GM19023 (cell line): ENCODE results near the gene CSNK2A3.
"Not testable (repeated sequence)": the region's sequence is repeated elsewhere in the genome, so short reads cannot be mapped to it uniquely, and the experiment has no call there.

ENCODE experiments used
- ATAC-seq: cut with Tn5 transposase; IDR thresholded peaks from one replicate; pipeline ENCODE4 v1.9.1; 2021; ENCODE audit warnings: mild to moderate bottlenecking, moderate library complexity; ENCODE audit not compliant: unreplicated experiment

CSNK2A3 gene

GRCh38 chr11:11352878-11353277 is at the start of gene CSNK2A3:
TSS of gene CSNK2A3 (minus strand) at chr11:11353250. CDS start at chr11:11353119, 131 bp downstream.
- not testable (repeated sequence) for ATAC-seq

- no peak for ATAC-seq
These were observed 49.0 kb upstream of the CSNK2A3 start for GRCh38 chr11:11401960-11402535.

- no peak for ATAC-seq
These were observed 47.7 kb upstream of the CSNK2A3 start for GRCh38 chr11:11400635-11401232.

- no peak for ATAC-seq
These were observed 47.1 kb upstream of the CSNK2A3 start for GRCh38 chr11:11400121-11400520.

- ATAC-seq = no peak
These were observed 44.7 kb upstream of the CSNK2A3 start for GRCh38 chr11:11397781-11398180.

- ATAC-seq = no peak
These were observed 44.0 kb upstream of the CSNK2A3 start for GRCh38 chr11:11397036-11397415.

- ATAC-seq = no peak
These were observed 43.4 kb upstream of the CSNK2A3 start for GRCh38 chr11:11396301-11397035.

- ATAC-seq = no peak
These were observed 42.1 kb upstream of the CSNK2A3 start for GRCh38 chr11:11395126-11395525.

GRCh38 chr11:11394241-11394640 is 41.2 kb upstream of the CSNK2A3 start:
- ATAC-seq = no peak

- no peak for ATAC-seq
These were observed 38.9 kb upstream of the CSNK2A3 start for GRCh38 chr11:11391796-11392463.

GRCh38 chr11:11391169-11391568 is 38.1 kb upstream of the CSNK2A3 start:
- ATAC-seq = no peak

- ATAC-seq = no peak
These were observed 37.2 kb upstream of the CSNK2A3 start for GRCh38 chr11:11390068-11390771.

- no peak for ATAC-seq
These were observed 36.2 kb upstream of the CSNK2A3 start for GRCh38 chr11:11389238-11389637.

- no peak for ATAC-seq
These were observed 34.7 kb upstream of the CSNK2A3 start for GRCh38 chr11:11387622-11388305.

- ATAC-seq = no peak
These were observed 34.2 kb upstream of the CSNK2A3 start for GRCh38 chr11:11387207-11387606.

GRCh38 chr11:11384829-11385228 is 31.8 kb upstream of the CSNK2A3 start:
- no peak for ATAC-seq

GRCh38 chr11:11383995-11384394 is 30.9 kb upstream of the CSNK2A3 start:
- no peak for ATAC-seq

- ATAC-seq = no peak
These were observed 29.9 kb upstream of the CSNK2A3 start for GRCh38 chr11:11382858-11383532.

- no peak for ATAC-seq
These were observed 28.5 kb upstream of the CSNK2A3 start for GRCh38 chr11:11381471-11382105.
